ENCODE measurements around the gene PCBP3.
A peak's percentile ranks its signal among the peaks of the same experiment; 100 is the strongest.

Gene PCBP3

GRCh38 chr21:45964649-45965048 lies 321.1 kb downstream of the PCBP3 start:
- no peaks in the 10 kb centered on the region for H3K4me1 Mint-ChIP-seq (ENCODE audit: low read depth)
- H3K27ac Mint-ChIP-seq: no peak overlapping the region
- no peaks in the 10 kb centered on the region for H3K36me3 Mint-ChIP-seq (ENCODE audit: low read depth)
- no peak overlapping the region for H3K4me3 Mint-ChIP-seq
- peaks cover 27% of the 10 kb centered on the region for H3K9me3 Mint-ChIP-seq
- H3K27me3 Mint-ChIP-seq: peaks cover 27% of the 10 kb centered on the region
- DNase-seq: no peak

DNA sequence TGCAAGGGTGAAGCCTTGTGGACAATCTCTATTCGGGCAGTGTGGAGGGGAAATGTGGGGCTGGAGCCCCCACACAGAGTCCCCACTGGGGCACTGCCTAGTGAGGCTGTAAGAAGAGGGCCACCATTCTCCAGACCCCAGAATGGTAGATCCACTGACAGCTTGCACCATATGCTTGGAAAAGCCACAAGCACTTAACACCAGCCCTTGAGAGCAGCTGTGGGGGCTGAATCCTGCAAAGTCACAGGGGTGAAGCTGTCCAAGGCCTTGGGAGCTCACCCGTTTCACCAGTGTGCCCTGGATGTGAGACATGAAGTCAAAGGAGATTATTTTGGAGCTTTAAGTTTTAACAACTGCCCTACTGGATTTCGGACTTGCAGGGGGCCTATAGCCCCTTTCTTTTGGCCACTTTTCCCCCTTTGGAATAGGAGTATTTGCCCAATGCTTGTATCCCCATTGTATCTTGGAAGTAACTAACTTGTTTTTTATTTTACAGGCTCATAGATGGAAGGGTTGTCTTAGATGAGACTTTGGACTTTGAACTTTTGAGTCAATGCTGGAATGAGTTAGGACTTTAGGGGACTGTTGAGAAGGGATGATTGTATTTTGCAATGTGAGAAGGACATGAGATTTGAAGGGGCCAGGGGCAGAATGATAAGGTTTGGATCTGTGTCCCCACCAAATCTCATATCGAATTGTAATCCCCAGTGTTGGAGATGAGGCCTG lies 321.7 kb downstream of the PCBP3 start:
- Mint-ChIP-seq H3K4me1 (ENCODE audit: low read depth) (no peaks in the 10 kb centered on the region), H3K36me3 (ENCODE audit: low read depth) (no peaks in the 10 kb centered on the region), H3K27me3 (peaks cover 27% of the 10 kb centered on the region)

DNA sequence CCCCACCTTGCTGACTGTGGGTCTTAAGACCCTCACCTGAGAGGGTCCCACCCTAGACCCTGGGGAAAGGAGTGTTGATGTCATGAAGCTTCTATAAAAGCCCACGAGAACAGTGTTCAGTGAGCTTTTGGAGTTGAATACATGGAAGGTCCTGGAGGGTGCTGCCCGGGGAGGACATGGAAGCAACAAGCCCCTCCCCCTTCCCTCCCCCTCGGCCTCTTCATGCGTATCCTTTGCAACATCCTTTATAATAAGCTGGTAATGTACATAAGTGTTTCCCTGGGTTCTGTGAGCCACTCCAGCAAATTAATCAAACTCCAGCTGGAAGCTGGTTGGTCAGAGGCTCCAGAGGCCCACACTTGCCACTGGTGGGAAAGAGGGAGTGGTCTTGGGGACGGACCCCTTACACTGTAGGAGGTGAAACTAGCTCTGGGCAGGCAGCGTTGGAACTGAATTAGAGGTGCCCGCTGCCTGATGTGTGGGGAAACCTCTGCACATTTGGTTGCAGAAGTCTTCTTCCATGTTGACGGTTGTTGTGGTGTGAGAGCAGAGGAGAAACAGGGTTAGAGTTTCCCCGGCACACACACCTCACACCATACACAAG lies 323.4 kb downstream of the PCBP3 start:
- Mint-ChIP-seq H3K4me1 (ENCODE audit: low read depth) (no peaks in the 10 kb centered on the region), H3K9me3 (peaks cover 18% of the 10 kb centered on the region), H3K27me3 (peaks cover 19% of the 10 kb centered on the region), H3K36me3 (ENCODE audit: low read depth) (no peaks in the 10 kb centered on the region), H3K27ac (no peak overlapping the region), H3K4me3 (no peak overlapping the region)
- DNase-seq: no peak

More for the DNA sequence above, 321.7 kb downstream of the PCBP3 start:
- Mint-ChIP-seq H3K9me3 (peaks cover 27% of the 10 kb centered on the region), H3K4me3 (no peak overlapping the region), H3K27ac (no peak overlapping the region)
- no peak for DNase-seq

GRCh38 chr21:45969921-45970673 lies 326.6 kb downstream of the PCBP3 start:
- Mint-ChIP-seq H3K4me3 (no peak overlapping the region), H3K9me3 (no peaks in the 10 kb centered on the region), H3K27me3 (peaks cover 20% of the 10 kb centered on the region), H3K36me3 (ENCODE audit: low read depth) (no peaks in the 10 kb centered on the region), H3K27ac (no peak overlapping the region), H3K4me1 (ENCODE audit: low read depth) (peaks cover 16% of the 10 kb centered on the region)
- no peak for DNase-seq

- H3K4me1 Mint-ChIP-seq (ENCODE audit: low read depth): peaks cover 23% of the 10 kb centered on the region
- no peaks in the 10 kb centered on the region for H3K36me3 Mint-ChIP-seq (ENCODE audit: low read depth)
- DNase-seq: peak; percentile 76
- peaks cover 29% of the 10 kb centered on the region for H3K27me3 Mint-ChIP-seq
- no peaks in the 10 kb centered on the region for H3K9me3 Mint-ChIP-seq
- H3K4me3 Mint-ChIP-seq: no peak overlapping the region
- no peak overlapping the region for H3K27ac Mint-ChIP-seq
Measured at GRCh38 chr21:45970674-45971615, 327.4 kb downstream of the PCBP3 start.

GRCh38 chr21:45971616-45972352 lies 328.3 kb downstream of the PCBP3 start:
- peaks cover 36% of the 10 kb centered on the region for H3K27me3 Mint-ChIP-seq
- H3K36me3 Mint-ChIP-seq (ENCODE audit: low read depth): no peaks in the 10 kb centered on the region
- no peaks in the 10 kb centered on the region for H3K9me3 Mint-ChIP-seq
- H3K4me3 Mint-ChIP-seq: no peak overlapping the region
- peak; percentile 23 for DNase-seq
- H3K27ac Mint-ChIP-seq: no peak overlapping the region
- H3K4me1 Mint-ChIP-seq (ENCODE audit: low read depth): peaks cover 25% of the 10 kb centered on the region

DNA sequence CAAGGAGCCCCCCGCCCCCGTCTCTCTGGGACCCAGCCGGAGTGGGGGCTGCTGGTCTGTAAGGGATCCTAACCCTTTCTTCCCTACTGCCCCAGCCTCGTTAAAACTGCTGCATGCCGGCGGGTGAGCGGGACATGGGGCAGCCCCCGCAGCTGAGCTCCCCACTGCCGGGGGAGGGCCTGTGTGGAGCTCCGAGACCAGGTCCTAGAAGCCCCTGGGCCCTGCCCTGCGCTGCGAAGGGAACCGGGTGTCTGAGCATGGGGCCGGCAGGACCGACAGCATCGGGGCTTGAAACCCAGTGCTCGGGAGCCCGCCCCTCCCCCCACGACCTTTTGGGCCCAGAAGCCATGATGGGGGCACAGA lies 328.8 kb downstream of the PCBP3 start:
- Mint-ChIP-seq H3K27ac (no peak overlapping the region), H3K4me3 (no peak overlapping the region), H3K9me3 (no peaks in the 10 kb centered on the region), H3K4me1 (ENCODE audit: low read depth) (peaks cover 25% of the 10 kb centered on the region), H3K36me3 (ENCODE audit: low read depth) (no peaks in the 10 kb centered on the region), H3K27me3 (peaks cover 36% of the 10 kb centered on the region)
- DNase-seq: peak; percentile 41

GRCh38 chr21:45972716-45973474 lies 329.4 kb downstream of the PCBP3 start:
- Mint-ChIP-seq H3K27ac (no peak overlapping the region), H3K9me3 (no peaks in the 10 kb centered on the region), H3K4me1 (ENCODE audit: low read depth) (peaks cover 25% of the 10 kb centered on the region), H3K36me3 (ENCODE audit: low read depth) (no peaks in the 10 kb centered on the region), H3K27me3 (peaks cover 36% of the 10 kb centered on the region), H3K4me3 (peak overlapping the region; percentile 46)
- peak; percentile 59 for DNase-seq

DNA sequence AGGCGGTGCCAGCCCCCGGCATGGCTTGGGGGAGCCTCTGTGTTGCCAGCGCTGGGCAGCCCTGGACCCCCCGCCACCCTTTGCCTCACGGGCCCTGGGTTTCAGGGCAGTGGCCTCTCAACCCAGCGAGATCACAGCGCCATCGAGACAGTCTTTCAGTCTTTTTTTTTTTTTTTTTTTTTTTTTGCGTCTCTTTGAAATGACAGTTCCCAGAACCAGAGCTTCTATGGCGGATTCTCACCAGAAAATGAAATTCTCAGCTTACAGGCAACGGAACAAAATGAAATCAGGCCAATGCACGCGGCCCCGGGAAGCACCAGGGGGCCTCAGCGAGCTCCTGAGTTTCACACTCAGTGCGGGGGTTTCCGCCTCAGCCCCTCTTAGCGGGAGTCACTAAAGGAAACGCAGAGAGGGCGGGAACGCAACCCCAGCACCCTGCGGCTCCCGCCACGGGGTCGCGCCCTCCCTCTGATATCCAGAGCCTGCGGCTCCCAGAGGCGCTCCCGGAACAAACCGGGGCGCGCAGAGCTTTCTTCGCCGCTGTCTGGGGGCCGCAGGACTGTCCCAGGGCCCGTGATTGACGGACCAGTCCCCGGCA lies 330.0 kb downstream of the PCBP3 start:
- Mint-ChIP-seq H3K27me3 (peaks cover 36% of the 10 kb centered on the region), H3K4me1 (ENCODE audit: low read depth) (peaks cover 28% of the 10 kb centered on the region), H3K4me3 (peak overlapping the region; percentile 75), H3K27ac (peak overlapping the region; percentile 76), H3K36me3 (ENCODE audit: low read depth) (no peaks in the 10 kb centered on the region), H3K9me3 (no peaks in the 10 kb centered on the region)
- DNase-seq: peak; percentile 88

DNA sequence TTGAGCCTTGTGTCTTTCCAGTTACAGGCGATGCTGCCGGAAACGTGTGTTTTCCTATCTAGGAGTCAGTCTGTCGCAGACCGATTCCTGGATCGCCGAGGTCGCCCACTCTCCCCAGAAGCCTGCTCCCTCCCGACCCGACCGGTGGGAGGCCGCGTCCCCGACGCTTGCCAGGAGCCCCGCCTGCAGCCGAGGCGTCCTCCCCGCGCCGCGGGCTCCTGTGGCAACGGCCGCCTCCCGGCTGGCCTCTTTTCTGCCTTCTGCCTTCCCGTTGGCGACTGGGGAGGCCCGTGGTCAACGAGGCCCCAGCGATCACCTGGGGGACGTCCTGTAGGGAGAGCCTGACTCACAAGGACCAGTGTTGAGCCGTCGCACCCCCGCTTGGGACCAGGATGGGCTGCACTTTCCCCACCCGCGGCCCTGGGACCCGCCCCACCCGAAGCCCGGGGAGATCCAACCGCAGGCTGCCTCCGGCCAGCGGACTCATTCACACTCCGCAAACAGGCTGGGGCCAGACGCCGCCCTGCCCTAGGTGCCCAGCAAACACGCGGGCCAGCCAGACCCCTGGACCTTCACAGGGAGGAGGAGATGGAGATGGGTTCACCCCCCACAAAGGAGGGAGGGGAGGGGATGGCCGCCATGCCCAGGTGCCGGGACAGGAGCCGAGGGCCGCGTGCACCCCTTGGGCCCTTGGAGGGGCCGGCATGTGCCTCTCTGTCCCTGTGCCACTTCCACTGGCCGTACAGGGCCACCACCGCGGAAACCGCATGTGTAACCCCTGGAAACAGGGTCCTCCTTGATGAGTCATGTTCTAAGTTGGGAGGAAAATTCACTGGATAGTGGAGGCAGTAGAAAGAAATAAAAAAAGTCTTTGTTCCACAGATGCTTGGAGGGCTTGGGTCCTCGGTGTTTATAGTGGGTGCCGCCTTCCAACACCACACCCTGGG lies 330.8 kb downstream of the PCBP3 start:
- no peaks in the 10 kb centered on the region for H3K36me3 Mint-ChIP-seq (ENCODE audit: low read depth)
- no peaks in the 10 kb centered on the region for H3K9me3 Mint-ChIP-seq
- peaks cover 36% of the 10 kb centered on the region for H3K27me3 Mint-ChIP-seq
- H3K4me1 Mint-ChIP-seq (ENCODE audit: low read depth): peaks cover 34% of the 10 kb centered on the region
- peak overlapping the region; percentile 76 for H3K27ac Mint-ChIP-seq
- no peak for DNase-seq
- H3K4me3 Mint-ChIP-seq: peak overlapping the region; percentile 75

GRCh38 chr21:45975020-45975666 lies 331.6 kb downstream of the PCBP3 start:
- no peak overlapping the region for H3K4me3 Mint-ChIP-seq
- no peak overlapping the region for H3K27ac Mint-ChIP-seq
- peaks cover 40% of the 10 kb centered on the region for H3K27me3 Mint-ChIP-seq
- peak; percentile 40 for DNase-seq
- no peaks in the 10 kb centered on the region for H3K36me3 Mint-ChIP-seq (ENCODE audit: low read depth)
- H3K4me1 Mint-ChIP-seq (ENCODE audit: low read depth): peaks cover 38% of the 10 kb centered on the region
- H3K9me3 Mint-ChIP-seq: no peaks in the 10 kb centered on the region

Measured in activated T-cell treated with anti-CD3 and anti-CD28 coated beads, Interleukin-2, amount 50 U/mL, for 24 hours (primary cell).